Fibroblast of pulmonary artery (primary cell): ENCODE measurements around the gene GARRE1.
"Not testable (repeated sequence)": the region's sequence is repeated elsewhere in the genome, so short reads cannot be mapped to it uniquely, and the experiment has no call there.

Experiments used
- DNase-seq: peaks from one replicate; pipeline ENCODE4 v3.0.0-alpha.2; 2010; ENCODE audit warnings: low read depth
- H3K4me3 ChIP-seq: replicated peaks from 2 replicates; pipeline ENCODE4 v1.5.1; 2011; ENCODE audit warnings: low read depth, mild to moderate bottlenecking, control low read depth, low read length, moderate library complexity
- TF ChIP-seq, protein P1 (sequence below): IDR thresholded peaks from 2 replicates; pipeline ENCODE4 v1.5.1; 2011; ENCODE audit warnings: mild to moderate bottlenecking, control low read depth, low read length, inconsistent platforms; ENCODE audit errors: missing control alignments

Gene GARRE1

GRCh38 chr19:34243876-34244578, 10.3 kb upstream of the GARRE1 start:
- no peak overlapping the region for H3K4me3 ChIP-seq
- DNase-seq = no peak
- TF ChIP-seq, protein P1, sequence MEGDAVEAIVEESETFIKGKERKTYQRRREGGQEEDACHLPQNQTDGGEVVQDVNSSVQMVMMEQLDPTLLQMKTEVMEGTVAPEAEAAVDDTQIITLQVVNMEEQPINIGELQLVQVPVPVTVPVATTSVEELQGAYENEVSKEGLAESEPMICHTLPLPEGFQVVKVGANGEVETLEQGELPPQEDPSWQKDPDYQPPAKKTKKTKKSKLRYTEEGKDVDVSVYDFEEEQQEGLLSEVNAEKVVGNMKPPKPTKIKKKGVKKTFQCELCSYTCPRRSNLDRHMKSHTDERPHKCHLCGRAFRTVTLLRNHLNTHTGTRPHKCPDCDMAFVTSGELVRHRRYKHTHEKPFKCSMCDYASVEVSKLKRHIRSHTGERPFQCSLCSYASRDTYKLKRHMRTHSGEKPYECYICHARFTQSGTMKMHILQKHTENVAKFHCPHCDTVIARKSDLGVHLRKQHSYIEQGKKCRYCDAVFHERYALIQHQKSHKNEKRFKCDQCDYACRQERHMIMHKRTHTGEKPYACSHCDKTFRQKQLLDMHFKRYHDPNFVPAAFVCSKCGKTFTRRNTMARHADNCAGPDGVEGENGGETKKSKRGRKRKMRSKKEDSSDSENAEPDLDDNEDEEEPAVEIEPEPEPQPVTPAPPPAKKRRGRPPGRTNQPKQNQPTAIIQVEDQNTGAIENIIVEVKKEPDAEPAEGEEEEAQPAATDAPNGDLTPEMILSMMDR = no peak

GRCh38 chr19:34244611-34245299, 9.6 kb upstream of the GARRE1 start:
- H3K4me3 ChIP-seq = no peak overlapping the region
- TF ChIP-seq, protein P1 = no peak
- no peak for DNase-seq

- no peak for DNase-seq
- TF ChIP-seq, protein P1 = no peak
- no peak overlapping the region for H3K4me3 ChIP-seq
These were observed 8.0 kb upstream of the GARRE1 start for GRCh38 chr19:34246340-34246739.

- TF ChIP-seq, protein P1 = no peak
These were observed 5.4 kb upstream of the GARRE1 start for GRCh38 chr19:34248941-34249340.

GRCh38 chr19:34253167-34253566, 1.2 kb upstream of the GARRE1 start:
- not testable (repeated sequence) for DNase-seq

More at GRCh38 chr19:34248941-34249340, 5.4 kb upstream of the GARRE1 start:
- H3K4me3 ChIP-seq = no peak overlapping the region
- no peak for DNase-seq

DNA sequence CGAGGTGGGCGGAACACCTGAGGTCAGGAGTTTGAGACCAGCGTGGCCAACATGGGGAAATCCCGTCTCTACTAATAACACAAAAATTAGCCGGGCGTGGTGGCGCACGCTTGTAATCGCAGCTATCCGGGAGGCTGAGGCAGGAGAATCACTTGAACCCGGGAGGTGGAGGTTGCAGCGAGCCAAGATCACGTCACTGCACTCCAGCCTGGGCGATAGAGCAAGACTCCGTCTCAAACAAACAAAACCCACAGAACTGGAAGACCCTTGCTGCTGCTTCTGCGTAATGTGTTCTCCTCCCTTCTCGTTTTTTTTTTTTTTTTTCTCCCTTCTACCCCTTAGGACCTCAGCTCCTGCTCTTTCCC, 691 bp upstream of the GARRE1 start:
- not testable (repeated sequence) for DNase-seq
- peak overlapping the region; percentile 78 for H3K4me3 ChIP-seq

More at GRCh38 chr19:34253167-34253566, 1.2 kb upstream of the GARRE1 start:
- not testable (repeated sequence) for H3K4me3 ChIP-seq

DNA sequence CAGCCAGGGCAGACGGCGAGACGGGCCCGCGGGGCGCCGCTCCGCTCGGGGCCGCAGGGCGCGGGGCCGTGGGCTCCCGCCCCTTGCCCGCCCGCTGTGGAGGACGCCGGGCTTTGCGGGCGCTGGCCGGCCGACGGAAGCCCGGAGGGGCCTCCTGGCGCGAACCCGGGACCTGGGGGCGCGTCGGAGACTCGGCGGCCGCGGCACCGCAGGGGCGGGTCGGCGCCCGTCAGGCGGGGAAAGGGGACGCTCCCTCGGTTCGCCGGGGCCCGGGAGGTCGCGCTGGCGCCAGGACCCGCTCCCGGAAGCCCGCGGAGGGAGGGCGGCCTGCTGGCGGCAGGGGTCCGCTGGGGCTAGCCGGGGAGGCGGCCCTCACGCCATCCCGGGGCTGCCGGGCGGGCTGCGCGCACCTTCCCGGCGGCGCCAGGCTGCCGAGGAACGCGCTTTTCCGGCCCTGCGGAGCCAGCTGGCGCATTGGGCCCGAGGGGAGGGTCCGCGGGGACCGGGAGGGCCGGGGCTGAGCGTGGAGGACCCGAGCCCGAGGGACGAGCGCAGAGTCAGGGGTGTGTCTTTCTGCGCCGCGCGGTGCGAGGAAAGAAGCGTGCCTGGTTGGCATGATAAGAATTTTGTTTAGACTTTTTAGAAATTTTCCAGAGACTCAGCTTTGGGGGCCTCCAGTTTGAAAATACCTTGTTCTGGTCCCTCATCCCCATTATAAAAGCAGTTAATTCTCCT, 511 bp downstream of the GARRE1 start:
- TF ChIP-seq, protein P1 = no peak
- peak; percentile 36 for DNase-seq
- H3K4me3 ChIP-seq = peak overlapping the region; percentile 78
